ENCODE data around the gene PTH1R. TPM values are rescaled to one million over a fixed set of nuclear protein-coding genes. Genes with fewer than 3 reads are reported as not detected.

PTH1R gene
- total RNA-seq, 4 donors from 2014 or later: 7.8 to 18.5 (median 14.5) TPM

DNA sequence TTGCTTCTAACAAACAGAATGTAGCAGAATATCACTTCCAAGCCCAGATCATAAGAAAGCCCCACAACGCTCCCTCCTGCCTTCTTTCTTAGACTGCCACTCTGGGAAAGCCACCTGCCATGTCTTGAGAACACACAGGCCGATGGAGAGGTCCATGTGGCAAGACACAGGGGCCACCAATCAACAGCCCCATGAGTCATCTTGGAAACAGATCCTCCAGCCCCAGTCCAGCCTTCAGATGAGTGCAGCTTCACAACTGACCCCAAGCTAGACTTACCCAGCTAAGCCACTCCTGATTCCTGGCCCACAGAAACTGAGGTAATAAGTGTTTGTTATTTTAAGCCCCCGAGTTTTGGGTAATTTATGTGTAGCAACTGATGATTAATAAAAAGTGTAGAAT lies 39.7 kb downstream of the PTH1R start:
- Histone ChIP-seq H3K9me3 (no peaks in the 10 kb centered on the region), H3K4me1 (peaks cover 0 to 13% (median 0%) of the 10 kb centered on the region in 3 donors), H3K36me3 (peaks cover 0 to 60% of the 10 kb centered on the region in 2 donors), H3K4me3 (no peak overlapping the region), H3K27ac (no peak overlapping the region), H3K27me3 (no peaks in the 10 kb centered on the region)
- 100% methylated on average over 1 to 3 of the region's 3 CpGs for WGBS, 2 donors (ENCODE audit: low coverage in 1 of 2)
- TF ChIP-seq POLR2AphosphoS5 (IDR thresholded peaks at IDR 0.05) (no peak), POLR2A (IDR thresholded peaks at IDR 0.05) (no peak), EP300 (IDR thresholded peaks at IDR 0.05) (no peak)
- TF ChIP-seq, protein P1, sequence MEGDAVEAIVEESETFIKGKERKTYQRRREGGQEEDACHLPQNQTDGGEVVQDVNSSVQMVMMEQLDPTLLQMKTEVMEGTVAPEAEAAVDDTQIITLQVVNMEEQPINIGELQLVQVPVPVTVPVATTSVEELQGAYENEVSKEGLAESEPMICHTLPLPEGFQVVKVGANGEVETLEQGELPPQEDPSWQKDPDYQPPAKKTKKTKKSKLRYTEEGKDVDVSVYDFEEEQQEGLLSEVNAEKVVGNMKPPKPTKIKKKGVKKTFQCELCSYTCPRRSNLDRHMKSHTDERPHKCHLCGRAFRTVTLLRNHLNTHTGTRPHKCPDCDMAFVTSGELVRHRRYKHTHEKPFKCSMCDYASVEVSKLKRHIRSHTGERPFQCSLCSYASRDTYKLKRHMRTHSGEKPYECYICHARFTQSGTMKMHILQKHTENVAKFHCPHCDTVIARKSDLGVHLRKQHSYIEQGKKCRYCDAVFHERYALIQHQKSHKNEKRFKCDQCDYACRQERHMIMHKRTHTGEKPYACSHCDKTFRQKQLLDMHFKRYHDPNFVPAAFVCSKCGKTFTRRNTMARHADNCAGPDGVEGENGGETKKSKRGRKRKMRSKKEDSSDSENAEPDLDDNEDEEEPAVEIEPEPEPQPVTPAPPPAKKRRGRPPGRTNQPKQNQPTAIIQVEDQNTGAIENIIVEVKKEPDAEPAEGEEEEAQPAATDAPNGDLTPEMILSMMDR (IDR thresholded peaks at IDR 0.05): no peak
- ATAC-seq: no peak

DNA sequence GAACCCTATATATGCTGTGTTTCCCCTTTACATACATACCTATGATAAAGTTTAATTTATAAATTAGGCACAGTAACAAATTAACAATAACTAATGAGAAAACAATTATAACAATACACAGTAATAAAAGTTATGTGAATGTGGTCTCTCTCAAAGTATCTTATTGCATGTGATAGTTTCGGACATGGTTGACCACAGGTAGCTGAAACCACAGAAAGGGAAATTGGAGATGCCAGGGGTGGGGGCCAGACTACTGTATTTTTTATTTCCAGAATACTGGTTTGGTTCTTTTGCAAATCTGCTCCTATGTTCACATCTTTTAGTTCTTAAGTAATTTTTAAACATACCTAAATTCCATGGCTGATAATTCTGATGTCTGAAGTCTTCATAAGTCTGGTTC lies 40.7 kb downstream of the PTH1R start:
- Histone ChIP-seq H3K27me3 (no peaks in the 10 kb centered on the region), H3K27ac (no peak overlapping the region), H3K9me3 (no peaks in the 10 kb centered on the region), H3K4me3 (no peak overlapping the region), H3K36me3 (peaks cover 0 to 69% of the 10 kb centered on the region in 2 donors), H3K4me1 (peaks cover 0 to 13% (median 0%) of the 10 kb centered on the region in 3 donors)
- TF ChIP-seq EP300 (IDR thresholded peaks at IDR 0.05) (no peak), POLR2AphosphoS5 (IDR thresholded peaks at IDR 0.05) (no peak), POLR2A (IDR thresholded peaks at IDR 0.05) (no peak)
- TF ChIP-seq, protein P1 (IDR thresholded peaks at IDR 0.05): no peak
- 100% methylated on average over 1 of the region's 1 CpG for whole genome bisulfite sequencing, 2 donors (ENCODE audit: low coverage in 1 of 2)
- ATAC-seq: no peak

DNA sequence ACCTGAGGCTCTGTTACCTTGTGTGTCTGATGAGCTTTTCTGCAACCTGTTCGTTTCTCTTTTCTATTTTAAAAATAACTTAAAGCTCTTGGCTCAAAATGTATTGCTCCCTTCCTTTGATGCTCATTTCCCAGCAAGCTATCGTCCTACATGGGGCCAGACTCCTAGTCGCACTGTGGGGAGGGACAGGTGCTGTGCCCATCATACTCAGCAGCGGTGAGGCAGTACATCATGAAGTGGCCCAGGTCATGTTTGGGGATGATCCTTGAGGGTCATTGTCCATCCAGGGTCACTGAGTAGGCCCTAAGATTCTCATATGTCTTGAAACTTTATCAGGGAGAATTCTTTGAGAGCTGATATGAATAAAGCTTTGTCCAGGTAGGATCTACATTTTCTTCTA lies 41.1 kb downstream of the PTH1R start:
- no peak for ATAC-seq
- Histone ChIP-seq H3K4me3 (no peak overlapping the region), H3K27ac (no peak overlapping the region), H3K27me3 (no peaks in the 10 kb centered on the region), H3K4me1 (peaks cover 0 to 13% (median 0%) of the 10 kb centered on the region in 3 donors), H3K9me3 (no peaks in the 10 kb centered on the region), H3K36me3 (peaks cover 0 to 73% of the 10 kb centered on the region in 2 donors)
- TF ChIP-seq, protein P1 (IDR thresholded peaks at IDR 0.05): no peak
- TF ChIP-seq POLR2AphosphoS5 (IDR thresholded peaks at IDR 0.05) (no peak), EP300 (IDR thresholded peaks at IDR 0.05) (no peak), POLR2A (IDR thresholded peaks at IDR 0.05) (no peak)
- WGBS, 2 donors (ENCODE audit: low coverage in 1 of 2): 88 to 100% methylated on average over 1 to 2 of the region's 4 CpGs

DNA sequence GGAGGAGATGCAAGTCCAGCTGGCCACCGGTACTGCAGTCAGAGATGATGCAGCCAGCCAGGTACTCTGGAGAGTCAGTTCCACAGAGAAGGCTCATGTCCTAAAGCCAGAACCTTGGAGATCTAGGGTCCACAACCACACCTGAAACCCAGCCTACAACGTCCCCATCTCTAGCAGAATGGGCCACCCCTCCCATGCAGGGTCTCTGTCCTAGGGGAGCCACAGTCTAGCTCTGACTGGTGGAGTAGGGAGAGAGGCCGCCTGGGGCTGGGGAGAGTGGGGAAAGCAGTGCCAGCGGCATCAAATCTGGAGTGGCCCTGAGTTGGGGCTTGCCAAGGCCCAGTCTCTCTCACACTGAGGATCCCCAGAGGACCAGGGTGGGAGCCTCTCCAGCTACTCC lies 43.5 kb downstream of the PTH1R start:
- Histone ChIP-seq H3K9me3 (no peaks in the 10 kb centered on the region), H3K36me3 (peaks cover 0 to 97% of the 10 kb centered on the region in 2 donors), H3K4me1 (peaks cover 0 to 32% (median 3%) of the 10 kb centered on the region in 3 donors), H3K4me3 (no peak overlapping the region), H3K27me3 (no peaks in the 10 kb centered on the region), H3K27ac (no peak overlapping the region)
- TF ChIP-seq EP300 (IDR thresholded peaks at IDR 0.05) (no peak), POLR2AphosphoS5 (IDR thresholded peaks at IDR 0.05) (no peak), POLR2A (IDR thresholded peaks at IDR 0.05) (no peak)
- TF ChIP-seq, protein P1 (IDR thresholded peaks at IDR 0.05): no peak
- no peak for ATAC-seq
- whole genome bisulfite sequencing, 2 donors (ENCODE audit: low coverage in 1 of 2): 83 to 100% methylated on average over 1 of the region's 4 CpGs

DNA sequence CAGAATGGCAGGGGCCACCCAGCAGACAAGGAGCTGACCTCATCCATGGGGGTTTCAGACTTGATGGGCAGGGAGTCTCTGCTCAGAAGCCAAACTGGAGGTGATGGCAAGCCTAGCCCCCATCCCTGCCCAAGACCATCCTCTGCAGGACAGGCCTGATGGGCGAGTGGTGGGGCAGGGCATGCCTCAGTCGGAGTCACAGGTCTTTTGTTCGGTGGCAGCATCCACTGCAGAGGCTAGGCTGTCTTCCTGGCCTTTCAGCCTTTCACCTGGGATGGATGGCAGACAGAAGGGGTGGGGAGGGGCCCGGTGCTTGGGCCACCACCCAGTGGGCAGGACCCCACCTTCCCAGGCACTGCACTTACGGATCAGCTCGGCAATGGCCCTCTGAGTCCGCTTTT lies 44.4 kb downstream of the PTH1R start:
- H3K4me1 ChIP-seq: peaks cover 0 to 41% (median 11%) of the 10 kb centered on the region in 3 donors
- no peak for ATAC-seq
- no peaks in the 10 kb centered on the region for H3K27me3 ChIP-seq
- H3K4me3 ChIP-seq: no peak overlapping the region
- H3K36me3 ChIP-seq: peaks cover 0 to 99% of the 10 kb centered on the region in 2 donors
- H3K27ac ChIP-seq: no peak overlapping the region
- no CpG with 5 or more reads among the region's 7 CpGs for WGBS, 2 donors (ENCODE audit: low coverage in 1 of 2)
- no peaks in the 10 kb centered on the region for H3K9me3 ChIP-seq
- no peak for TF ChIP-seq POLR2AphosphoS5 (IDR thresholded peaks at IDR 0.05)
- TF ChIP-seq EP300 (IDR thresholded peaks at IDR 0.05): no peak
- no peak for TF ChIP-seq POLR2A (IDR thresholded peaks at IDR 0.05)
- TF ChIP-seq, protein P1 (IDR thresholded peaks at IDR 0.05): no peak

Data from gastroesophageal sphincter (tissue), 4 donors.